T-cell (primary cell): ENCODE measurements around the gene TBC1D7. TPM values are rescaled to one million over a fixed set of nuclear protein-coding genes. Genes with fewer than 3 reads are reported as not detected.

Source experiments
- ATAC-seq, 4 experiments: fragments of 200-7000 bp in 3 of 4; fragments of 150-1000 bp in 1 of 4; cut with Tn5 transposase; replicated peaks in 1 of 4; 1 replicate in 3 of 4; 2 replicates in 1 of 4; pipeline ENCODE4 v1.10.0; 2021; ENCODE audit warnings: moderate library complexity in 3 of 4, mild to moderate bottlenecking in 2 of 4, moderate number of reproducible peaks in 1 of 4
- CTCF ChIA-PET, 2 donors: fragments of 300-600 bp; sonication (Branson Sonifier 250); formaldehyde crosslinking; loops; one replicate each; lab custom pipeline; 2022; ENCODE audit warnings: antibody characterized with exemption in 2 of 2; lab: Charles Lee
- POLR2A ChIA-PET, 2 donors: fragments of 300-600 bp; sonication (Branson Sonifier 250); formaldehyde crosslinking; loops; one replicate each; lab custom pipeline; 2022; ENCODE audit warnings: antibody characterized with exemption in 2 of 2; lab: Charles Lee
- DNase-seq, 35 experiments: peaks; one replicate each; pipeline versions ENCODE4 v3.0.0 to v3.0.0-alpha.2; 2013 to 2023
- H3K27ac ChIP-seq: one replicate; pipeline ENCODE4 v1.5.1; 2013; ENCODE audit warnings: low read length
- H3K27me3 ChIP-seq, 2 experiments: replicated peaks in 1 of 2; 1 replicate in 1 of 2; 2 replicates in 1 of 2; pipeline versions ENCODE4 v1.6.1 to v1.7.0; 2013; ENCODE audit warnings: low read length in 1 of 2, mixed read lengths in 1 of 2; ENCODE audit not compliant: control insufficient read depth in 2 of 2, insufficient read depth in 2 of 2; ENCODE audit errors: extremely low read depth in 1 of 2
- H3K36me3 ChIP-seq, 2 donors: 1 replicate in 1 of 2; 2 replicates in 1 of 2; pipeline versions ENCODE4 v1.6.1 to v1.7.0; 2013; ENCODE audit warnings: low read length in 1 of 2; ENCODE audit not compliant: control insufficient read depth in 2 of 2, insufficient read depth in 1 of 2; ENCODE audit errors: extremely low read depth in 1 of 2
- H3K4me1 ChIP-seq, 2 experiments: 1 replicate in 1 of 2; 2 replicates in 1 of 2; pipeline versions ENCODE4 v1.6.1 to v1.7.0; 2013; ENCODE audit warnings: low read length in 2 of 2, mixed read lengths in 1 of 2; ENCODE audit not compliant: insufficient read depth in 2 of 2, control insufficient read depth in 1 of 2; ENCODE audit errors: extremely low read depth in 1 of 2
- H3K4me3 ChIP-seq, 2 donors: 1 replicate in 1 of 2; 2 replicates in 1 of 2; pipeline versions ENCODE4 v1.5.1 to v1.7.0; 2013; ENCODE audit warnings: mild to moderate bottlenecking in 2 of 2, low read length in 1 of 2, moderate library complexity in 1 of 2; ENCODE audit not compliant: control insufficient read depth in 1 of 2; ENCODE audit errors: extremely low read depth in 1 of 2
- H3K9me3 ChIP-seq: 2 replicates; pipeline ENCODE4 v1.7.0; 2013
- H3K27ac Mint-ChIP-seq, 2 donors: one replicate each; pipeline ENCODE4 v1.8.0; 2020 to 2021; ENCODE audit warnings: mild to moderate bottlenecking in 2 of 2, mixed read lengths in 2 of 2
- H3K27me3 Mint-ChIP-seq, 2 donors: one replicate each; pipeline ENCODE4 v1.8.0; 2021 to 2022; ENCODE audit warnings: mixed read lengths in 2 of 2
- H3K36me3 Mint-ChIP-seq: one replicate; pipeline ENCODE4 v1.8.0; 2021; ENCODE audit warnings: mixed read lengths
- H3K4me1 Mint-ChIP-seq, 3 donors: one replicate each; pipeline ENCODE4 v1.8.0; 2020 to 2022; ENCODE audit warnings: mixed read lengths in 3 of 3, mild to moderate bottlenecking in 1 of 3
- H3K4me3 Mint-ChIP-seq, 3 donors: one replicate each; pipeline ENCODE4 v1.8.0; 2020 to 2022; ENCODE audit warnings: mild to moderate bottlenecking in 3 of 3, mixed read lengths in 3 of 3, moderate library complexity in 3 of 3
- H3K9me3 Mint-ChIP-seq, 3 donors: one replicate each; pipeline ENCODE4 v1.8.0; 2020 to 2022; ENCODE audit warnings: mixed read lengths in 3 of 3
- WGBS: methylation state at CpG from one replicate; pipeline ENCODE4 v1.1.5; 2013; ENCODE audit warnings: missing lambda C conversion rate; ENCODE audit not compliant: insufficient coverage; 5-methylcytosine and 5-hydroxymethylcytosine counted together
- total RNA-seq, 35 experiments: library from RNA in 6 of 35; stranded (reverse) in 6 of 35; fragments of 120-200 nt in 1 of 35; gene quantifications; one replicate each; pipeline versions ENCODE4 v1.2.1 to v1.2.4 and lab custom pipeline; 2013 to 2026

TBC1D7 gene
- total RNA-seq, 5 donors from 2014 or later (not counting 1 experiment from before 2014, with no cell fraction given): 12.7 to 16.2 (median 14.6) TPM

GRCh38 chr6:13278991-13279390, 49.3 kb downstream of the TBC1D7 start:
- no peak overlapping the region for H3K4me3 ChIP-seq
- CTCF ChIA-PET: interaction anchor here in 1 of 2 donors (0.6 kb wide), 1 partner anchor 124 kb away, joined by 4 read pairs; no protein-coding TSS in a partner anchor
- Mint-ChIP-seq H3K27me3 (no peaks in the 10 kb centered on the region), H3K9me3 (no peaks in the 10 kb centered on the region), H3K36me3 (peaks cover 14% of the 10 kb centered on the region), H3K4me3 (no peak overlapping the region), H3K27ac (no peak overlapping the region), H3K4me1 (peaks cover 13% of the 10 kb centered on the region in 3 donors)
- no peaks in the 10 kb centered on the region for H3K36me3 ChIP-seq
- no peaks in the 10 kb centered on the region for H3K27me3 ChIP-seq
- POLR2A ChIA-PET: interaction anchor here in 1 of 2 donors (0.6 kb wide), 1 partner anchor 797 kb away, joined by 3 read pairs; no protein-coding TSS in a partner anchor
- ATAC-seq (no peak), DNase-seq (no peak)
- H3K4me1 ChIP-seq: peaks cover 10 to 11% of the 10 kb centered on the region in 2 experiments
- no CpG with 5 or more reads among the region's 4 CpGs for WGBS
- no peaks in the 10 kb centered on the region for H3K9me3 ChIP-seq
- H3K27ac ChIP-seq: no peak overlapping the region

- Histone ChIP-seq H3K36me3 (no peaks in the 10 kb centered on the region), H3K4me1 (peaks cover 17 to 20% of the 10 kb centered on the region in 2 experiments), H3K4me3 (no peak overlapping the region), H3K27me3 (no peaks in the 10 kb centered on the region), H3K9me3 (no peaks in the 10 kb centered on the region), H3K27ac (no peak overlapping the region)
- no peak overlapping the region for H3K27ac Mint-ChIP-seq
- no CpG with 5 or more reads among the region's 3 CpGs for WGBS
- no peak overlapping the region for H3K4me3 Mint-ChIP-seq
- POLR2A ChIA-PET: no interaction called here
- H3K4me1 Mint-ChIP-seq: peaks cover 20 to 22% (median 21%) of the 10 kb centered on the region in 3 donors
- no peak for ATAC-seq
- peaks cover 10% of the 10 kb centered on the region for H3K36me3 Mint-ChIP-seq
- peak in 1 of 35 experiments; percentile 5 for DNase-seq
- H3K9me3 Mint-ChIP-seq: no peaks in the 10 kb centered on the region
- CTCF ChIA-PET: interaction anchor here in 1 of 2 donors (0.6 kb wide), 1 partner anchor 867 kb away, joined by 3 read pairs; no protein-coding TSS in a partner anchor
- H3K27me3 Mint-ChIP-seq: no peaks in the 10 kb centered on the region
These were observed 50.2 kb downstream of the TBC1D7 start for GRCh38 chr6:13278164-13278563.

DNA sequence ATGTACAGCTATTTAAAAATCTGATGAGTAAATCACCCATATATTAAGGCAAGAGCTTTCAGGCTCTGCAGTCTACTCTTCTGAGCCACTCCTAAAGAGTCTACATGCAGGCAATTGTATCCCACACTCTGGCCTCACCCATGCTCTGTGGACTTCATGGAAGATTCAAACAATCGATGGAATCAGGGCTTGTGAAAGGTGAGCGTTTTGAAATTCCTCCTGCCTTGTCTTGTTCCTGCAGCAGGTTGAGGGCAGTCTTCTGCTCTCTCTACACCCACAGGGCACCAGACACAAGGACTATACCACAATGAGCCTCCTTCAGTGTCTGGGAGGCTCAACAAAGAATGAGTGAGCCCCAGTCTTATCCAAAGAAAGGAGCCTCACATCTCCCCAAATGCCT, 51.1 kb downstream of the TBC1D7 start:
- Histone ChIP-seq H3K27ac (no peak overlapping the region), H3K27me3 (peaks cover 0 to 5% of the 10 kb centered on the region in 2 experiments), H3K9me3 (no peaks in the 10 kb centered on the region), H3K36me3 (no peaks in the 10 kb centered on the region), H3K4me1 (peaks cover 17 to 24% of the 10 kb centered on the region in 2 experiments), H3K4me3 (no peak overlapping the region)
- ChIA-PET CTCF (no interaction called here), POLR2A (interaction anchor here (0.6 to 0.7 kb wide), 2 partner anchors 25 to 338 kb away, joined by 3 to 5 read pairs; no protein-coding TSS in a partner anchor)
- ATAC-seq (no peak), DNase-seq (no peak)
- no peak overlapping the region for H3K4me3 Mint-ChIP-seq
- H3K27ac Mint-ChIP-seq: no peak overlapping the region
- no peaks in the 10 kb centered on the region for H3K9me3 Mint-ChIP-seq
- 100% methylated on average over 2 of the region's 2 CpGs for WGBS
- H3K4me1 Mint-ChIP-seq: peaks cover 23 to 31% (median 30%) of the 10 kb centered on the region in 3 donors
- no peaks in the 10 kb centered on the region for H3K27me3 Mint-ChIP-seq
- H3K36me3 Mint-ChIP-seq: peaks cover 10% of the 10 kb centered on the region

- Histone ChIP-seq H3K27ac (no peak overlapping the region), H3K4me3 (no peak overlapping the region), H3K27me3 (peaks cover 0 to 5% of the 10 kb centered on the region in 2 experiments), H3K4me1 (peaks cover 17 to 22% of the 10 kb centered on the region in 2 experiments), H3K9me3 (no peaks in the 10 kb centered on the region), H3K36me3 (no peaks in the 10 kb centered on the region)
- H3K4me3 Mint-ChIP-seq: no peak overlapping the region
- 78% methylated on average over 1 of the region's 8 CpGs for WGBS
- H3K27me3 Mint-ChIP-seq: no peaks in the 10 kb centered on the region
- H3K4me1 Mint-ChIP-seq: peaks cover 23 to 33% (median 32%) of the 10 kb centered on the region in 3 donors
- ChIA-PET POLR2A (interaction anchor here in 1 of 2 donors (0.9 kb wide), 1 partner anchor 27 kb away, joined by 3 read pairs; no protein-coding TSS in a partner anchor), CTCF (interaction anchor here (0.6 kb wide), 2 partner anchors 44 to 854 kb away, joined by 3 to 4 read pairs; no protein-coding TSS in a partner anchor)
- no peak overlapping the region for H3K27ac Mint-ChIP-seq
- ATAC-seq (no peak), DNase-seq (no peak)
- H3K36me3 Mint-ChIP-seq: peaks cover 12% of the 10 kb centered on the region
- H3K9me3 Mint-ChIP-seq: no peaks in the 10 kb centered on the region
These were observed 52.8 kb downstream of the TBC1D7 start for GRCh38 chr6:13275435-13275989.

DNA sequence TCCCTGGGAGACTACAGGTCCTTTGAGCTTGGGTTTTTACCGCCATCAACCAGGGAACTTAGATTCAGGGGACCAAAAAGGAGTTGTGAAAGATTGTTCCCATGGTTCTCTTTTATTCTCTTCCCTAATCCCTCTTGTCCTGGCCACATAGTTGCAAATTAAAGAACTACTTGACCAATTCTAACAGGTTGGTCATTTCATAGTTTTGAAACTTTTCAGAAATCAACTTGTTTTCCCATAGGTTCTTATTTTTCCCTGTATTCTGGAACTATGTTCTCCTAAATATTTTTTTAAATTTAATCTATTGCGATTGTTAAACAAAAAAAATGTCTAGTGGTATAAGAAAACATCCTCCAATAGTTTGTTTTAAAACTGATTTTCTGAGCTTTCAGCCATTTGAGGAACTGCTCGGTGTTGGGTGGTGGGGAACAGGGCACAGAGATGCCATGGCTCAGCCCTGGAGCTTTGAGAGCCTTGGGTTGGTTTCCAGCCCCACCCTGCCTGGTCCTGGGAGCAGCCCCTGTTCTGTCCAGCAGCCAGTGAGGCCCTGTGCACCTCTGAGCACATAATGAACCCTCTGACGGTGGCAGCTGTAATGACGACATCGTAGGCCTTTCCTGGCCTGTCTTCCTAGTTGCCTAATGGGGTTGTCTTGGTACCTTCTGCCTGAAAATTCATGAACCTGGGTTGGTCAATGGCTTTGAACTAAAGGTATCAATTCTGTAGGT, 53.5 kb downstream of the TBC1D7 start:
- DNase-seq (no peak), ATAC-seq (no peak)
- POLR2A ChIA-PET: interaction anchor here (0.7 to 0.9 kb wide), 2 partner anchors 12 to 28 kb away, joined by 3 read pairs; no protein-coding TSS in a partner anchor
- Mint-ChIP-seq H3K27ac (peak overlapping the region in 1 of 2 donors; percentile 39), H3K36me3 (peaks cover 12% of the 10 kb centered on the region), H3K4me3 (peak overlapping the region in 2 of 3 donors; percentile 75 to 79), H3K27me3 (no peaks in the 10 kb centered on the region), H3K4me1 (peaks cover 18 to 32% (median 31%) of the 10 kb centered on the region in 3 donors), H3K9me3 (no peaks in the 10 kb centered on the region)
- WGBS: 80% methylated on average over 5 of the region's 6 CpGs
- Histone ChIP-seq H3K27ac (no peak overlapping the region), H3K9me3 (no peaks in the 10 kb centered on the region), H3K27me3 (peaks cover 0 to 5% of the 10 kb centered on the region in 2 experiments), H3K36me3 (no peaks in the 10 kb centered on the region), H3K4me3 (no peak overlapping the region), H3K4me1 (peaks cover 13 to 19% of the 10 kb centered on the region in 2 experiments)
- CTCF ChIA-PET: no interaction called here
